Right ventricle myocardium superior (tissue), 1 donor: ENCODE data around the gene ANKS1B. TPM values are rescaled to one million over a fixed set of nuclear protein-coding genes. Genes with fewer than 3 reads are reported as not detected.

Source experiments
- ATAC-seq: fragments of 200-7000 bp; cut with Tn5 transposase; one replicate; pipeline ENCODE4 v1.9.1; 2020; ENCODE audit warnings: mild to moderate bottlenecking; ENCODE audit not compliant: poor library complexity
- DNase-seq: peaks from one replicate; pipeline ENCODE4 v3.0.0-alpha.2; 2020
- intact Hi-C: fragments of 100-400 bp; cut with DNase I; formaldehyde crosslinking; loops from one replicate; pipeline ENCODE4 v1.11.2; 2022
- total RNA-seq: library from RNA; stranded (reverse); fragmentation: NEBNext Ultra II Directional; extraction: Animal tissue kit (Norgen Biotek cat#: 25700); gene quantifications from one replicate; pipeline ENCODE4 v1.2.1, GENCODE V29; 2021
- donor health status: DM: no; HTN: yes; CAD: no; lungs with severe emphysema.

ANKS1B gene
- total RNA-seq, 1 donor from 2014 or later = 1.2 TPM

DNA sequence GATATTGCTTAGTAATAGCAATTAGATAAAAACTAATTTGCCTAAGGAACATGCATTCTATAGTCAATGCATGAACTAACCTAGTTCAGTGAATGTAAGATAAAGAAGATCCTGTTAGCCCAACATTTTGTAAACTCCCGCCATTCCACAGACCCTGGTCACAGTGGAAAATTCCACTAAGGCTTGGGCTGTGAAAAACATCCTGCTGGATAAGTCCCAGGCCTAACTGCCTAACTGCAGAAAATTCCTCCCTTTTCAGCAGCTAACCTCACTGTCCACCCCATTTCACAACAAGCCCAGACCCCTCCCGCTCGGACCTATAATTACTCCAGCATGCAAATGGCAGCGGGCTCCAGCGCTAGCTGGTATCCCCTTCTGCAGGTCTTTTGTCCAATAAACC lies 435.1 kb downstream of the ANKS1B start:
- intact Hi-C loops = no loop called here
- DNase-seq = no peak
- no peak for ATAC-seq

DNA sequence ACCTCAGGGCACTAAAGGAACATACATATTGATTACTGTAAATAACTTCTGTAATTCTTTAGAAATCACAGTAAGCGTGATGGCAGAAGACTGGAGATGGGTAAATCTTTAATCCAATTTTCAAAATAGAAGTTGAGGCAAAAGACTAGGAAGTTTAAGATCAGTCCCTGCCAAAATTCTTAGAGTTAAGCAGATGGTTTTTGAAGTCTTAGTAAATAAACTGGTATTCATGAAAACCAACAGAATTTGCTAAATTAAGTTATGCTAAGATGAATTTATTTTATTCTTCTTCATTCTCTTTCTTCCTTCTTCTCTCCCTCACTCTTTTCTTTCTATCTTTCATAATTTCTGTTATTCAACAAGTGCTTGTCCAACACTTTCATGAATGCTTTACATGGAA lies 435.5 kb downstream of the ANKS1B start:
- intact Hi-C loops = no loop called here
- DNase-seq (no peak), ATAC-seq (no peak)

DNA sequence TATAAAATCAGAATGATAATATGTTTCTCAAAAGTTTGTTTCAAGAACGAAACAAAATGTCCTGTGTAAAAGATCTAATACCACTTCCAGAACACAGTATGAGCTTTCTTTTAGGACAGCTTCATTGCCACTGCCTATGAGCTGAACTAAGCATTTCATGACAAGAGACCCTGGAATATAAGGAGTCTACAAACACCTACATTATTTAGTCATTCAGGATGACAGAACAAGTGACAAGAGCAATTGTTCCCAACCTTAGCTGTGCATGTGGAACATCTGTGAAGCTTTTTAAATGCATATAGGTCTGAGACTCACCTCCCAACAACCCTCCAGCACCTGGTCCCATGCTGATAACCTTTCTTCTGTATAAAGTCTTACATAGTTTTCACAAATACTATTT lies 440.3 kb downstream of the ANKS1B start:
- ATAC-seq = no peak
- intact Hi-C loops = no loop called here
- no peak for DNase-seq

DNA sequence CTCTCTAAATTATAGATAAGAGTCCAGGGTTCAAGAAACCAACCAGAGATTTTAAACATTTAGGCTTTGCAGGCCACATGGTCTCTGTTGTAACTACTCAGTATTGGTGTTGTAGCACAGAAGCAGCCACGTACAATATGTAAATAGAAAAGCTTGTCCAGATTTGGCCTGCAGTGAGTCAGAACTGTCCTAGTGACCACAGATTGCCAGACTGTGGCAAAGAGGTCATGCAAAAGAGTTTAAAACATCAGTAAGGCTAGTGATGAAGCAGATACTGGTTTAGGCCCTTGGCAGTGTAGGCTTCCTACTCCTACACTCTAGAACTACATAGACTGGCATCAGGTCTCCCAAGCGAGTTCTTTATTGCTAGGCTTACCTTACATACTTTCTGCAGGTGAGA lies 454.8 kb downstream of the ANKS1B start:
- DNase-seq (no peak), ATAC-seq (no peak)
- intact Hi-C loops = no loop called here

DNA sequence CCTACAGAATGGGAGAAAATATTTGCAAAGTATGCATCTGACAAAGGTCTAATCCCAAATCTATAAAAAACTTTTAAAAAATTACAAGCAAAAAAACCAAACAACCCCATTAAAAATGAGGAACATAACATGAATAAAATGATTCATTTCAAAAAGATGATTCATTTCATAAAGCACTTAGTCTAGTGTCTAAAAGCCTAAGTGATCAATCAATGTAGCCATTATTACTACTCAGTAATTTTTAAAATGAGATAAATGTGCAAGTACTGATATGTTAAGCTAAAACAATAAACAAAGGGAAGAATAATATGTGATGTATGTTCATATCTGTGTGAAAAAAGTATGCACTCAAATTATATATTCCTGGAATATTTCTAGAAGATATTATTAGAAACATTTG lies 456.3 kb downstream of the ANKS1B start:
- no peak for ATAC-seq
- intact Hi-C loops = no loop called here
- DNase-seq = no peak

DNA sequence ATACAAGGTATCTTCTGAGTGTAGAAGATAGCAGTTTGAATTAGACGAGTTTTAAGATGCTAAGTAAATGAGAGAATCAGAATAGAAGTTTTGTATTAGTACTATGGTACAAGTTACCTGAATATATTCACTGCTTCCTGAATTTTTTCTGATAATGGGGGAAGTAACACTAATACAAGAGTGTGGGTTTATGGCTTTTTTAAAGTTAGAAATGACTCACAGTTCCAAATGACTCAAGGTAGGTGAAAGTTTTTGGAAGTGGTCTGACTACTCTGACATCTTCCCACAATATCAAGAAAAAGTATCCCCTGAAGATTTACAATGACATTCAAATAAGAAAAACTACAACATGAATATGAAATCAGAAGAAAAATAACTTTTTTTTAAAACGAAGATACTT lies 460.9 kb downstream of the ANKS1B start:
- DNase-seq (no peak), ATAC-seq (no peak)
- intact Hi-C loops = no loop called here

DNA sequence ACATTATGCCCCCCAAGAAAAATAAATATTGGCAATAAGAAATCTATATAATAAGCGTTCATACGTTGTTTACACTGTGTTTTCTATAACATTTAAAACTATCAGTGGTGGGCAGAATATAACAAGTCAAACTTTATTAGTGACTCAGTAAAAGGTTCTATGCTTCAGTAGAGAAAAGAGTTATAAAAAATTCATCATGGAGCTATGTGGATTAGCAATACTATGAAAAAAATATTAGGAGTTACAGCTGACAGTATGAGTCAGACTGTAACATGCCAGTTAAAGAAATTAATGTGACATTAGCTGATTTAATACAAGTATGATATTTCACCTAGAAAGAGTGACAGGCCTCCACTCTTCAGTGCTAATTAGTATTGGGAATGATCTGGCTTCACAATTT lies 462.3 kb downstream of the ANKS1B start:
- DNase-seq = no peak
- intact Hi-C loops = no loop called here
- ATAC-seq = no peak

DNA sequence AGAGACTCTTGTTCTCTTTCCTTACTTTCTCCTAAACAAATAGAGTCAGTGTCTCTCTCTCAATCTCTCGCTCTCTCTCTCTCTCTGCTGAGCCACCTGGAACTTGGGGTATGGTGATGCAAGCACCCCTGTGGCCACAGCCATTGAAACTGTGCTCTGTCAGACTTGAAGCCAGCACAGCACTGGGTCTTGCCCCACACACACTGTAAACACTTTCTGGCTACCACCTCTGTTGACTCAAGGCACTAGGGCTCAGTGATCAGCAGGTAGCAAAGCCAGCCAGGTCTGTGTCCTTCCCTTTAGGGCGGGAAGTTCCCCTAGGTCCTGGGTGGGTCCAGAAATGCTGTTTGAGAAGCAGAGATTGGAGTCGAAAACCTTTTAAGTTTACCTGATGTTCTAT lies 463.1 kb downstream of the ANKS1B start:
- intact Hi-C loops = no loop called here
- no peak for ATAC-seq
- no peak for DNase-seq

DNA sequence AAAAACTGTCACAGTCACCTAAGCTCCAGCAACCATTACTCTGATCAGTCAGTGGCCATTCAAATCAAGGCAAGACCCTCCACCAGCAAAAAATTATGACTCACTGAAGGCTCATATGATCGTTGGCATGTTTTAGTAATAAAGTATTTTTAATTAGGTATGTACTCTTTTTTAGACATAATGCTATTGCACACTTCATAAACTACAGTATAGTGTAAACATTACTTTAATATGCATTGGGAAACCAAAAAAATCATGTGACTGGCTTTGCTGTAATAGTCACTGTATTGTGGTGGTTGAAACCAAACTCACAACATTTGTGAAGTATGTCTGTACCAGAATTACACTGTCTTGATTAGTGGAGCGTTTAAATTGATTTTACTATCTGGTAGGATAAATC lies 471.7 kb downstream of the ANKS1B start:
- intact Hi-C loops = no loop called here
- ATAC-seq (no peak), DNase-seq (no peak)

DNA sequence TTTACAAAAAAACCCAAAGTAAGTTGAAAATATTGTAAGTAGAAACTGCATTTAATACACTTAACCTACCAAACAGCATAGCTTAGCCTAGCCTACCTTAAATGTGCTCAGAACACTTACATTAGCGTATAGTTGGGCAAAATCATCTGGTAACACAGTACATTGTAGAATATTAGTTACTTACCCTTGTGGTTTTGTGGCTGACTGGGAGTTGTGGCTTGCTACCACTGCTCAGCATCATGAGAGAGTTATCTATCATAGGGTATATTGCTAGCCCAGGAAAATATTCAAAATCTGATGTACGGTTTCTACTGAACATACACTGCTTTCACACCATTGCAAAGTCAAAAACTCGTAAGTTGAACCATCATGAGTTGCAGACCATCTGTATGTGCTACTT lies 478.9 kb downstream of the ANKS1B start:
- DNase-seq (no peak), ATAC-seq (no peak)
- intact Hi-C loops = no loop called here

DNA sequence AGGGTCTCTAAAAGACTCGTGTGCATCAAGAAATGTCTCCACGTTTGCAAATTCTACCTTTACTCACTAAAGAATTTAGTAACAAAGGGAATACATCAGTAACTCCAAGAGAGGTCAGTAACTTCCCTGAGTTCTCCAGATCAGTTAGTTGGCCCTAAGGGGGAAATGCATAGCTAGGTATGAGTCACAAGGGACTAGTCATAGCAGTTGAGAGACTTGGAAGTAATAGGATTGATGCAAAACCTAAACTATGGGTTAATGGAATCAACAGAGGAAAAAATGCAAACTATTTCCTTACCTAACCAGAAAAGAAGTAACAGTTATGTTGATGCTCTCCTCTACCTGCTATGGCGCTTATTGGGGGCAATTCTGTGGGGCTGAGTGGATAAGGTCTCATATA lies 486.0 kb downstream of the ANKS1B start:
- no peak for ATAC-seq
- no peak for DNase-seq
- intact Hi-C loops = no loop called here

DNA sequence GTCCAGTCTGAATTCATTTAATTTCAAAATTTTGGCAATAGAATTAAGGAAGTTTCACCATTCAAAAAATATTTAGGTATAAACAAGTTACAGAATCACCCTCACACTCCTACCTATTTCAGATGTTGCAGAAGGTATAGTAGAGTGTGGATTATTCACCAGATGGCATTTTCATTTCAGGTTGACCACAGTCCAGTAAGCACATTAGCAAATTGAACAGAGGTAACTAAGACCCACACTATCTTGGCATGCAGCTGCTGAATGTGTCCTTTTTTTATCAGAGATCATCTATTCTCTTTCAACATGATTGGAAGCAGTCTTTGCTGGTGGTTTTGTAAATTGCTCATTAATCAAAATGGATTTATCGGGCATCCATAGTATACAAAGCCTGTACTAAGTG lies 488.9 kb downstream of the ANKS1B start:
- ATAC-seq = no peak

DNA sequence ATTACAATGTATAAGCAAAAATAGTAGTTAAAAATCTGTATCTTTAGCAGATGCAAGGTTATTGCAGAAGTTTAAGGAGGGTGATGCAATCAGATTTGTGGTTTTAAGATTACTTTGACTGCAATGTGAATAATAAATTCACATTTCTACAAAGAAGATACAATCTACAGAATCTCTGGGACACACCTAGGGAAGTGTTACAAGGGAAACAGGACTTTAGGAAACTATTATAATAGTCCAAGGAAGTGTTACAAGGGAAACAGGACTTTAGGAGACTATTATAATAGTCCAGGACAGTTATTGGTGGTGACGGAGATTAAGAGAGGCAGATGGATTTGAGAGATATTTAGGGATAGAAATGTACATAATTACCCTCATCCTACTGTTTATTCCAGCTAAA lies 491.5 kb downstream of the ANKS1B start:
- DNase-seq = no peak
- intact Hi-C loops = no loop called here
- no peak for ATAC-seq

More for the DNA sequence above, 488.9 kb downstream of the ANKS1B start:
- no peak for DNase-seq
- intact Hi-C loops = no loop called here

DNA sequence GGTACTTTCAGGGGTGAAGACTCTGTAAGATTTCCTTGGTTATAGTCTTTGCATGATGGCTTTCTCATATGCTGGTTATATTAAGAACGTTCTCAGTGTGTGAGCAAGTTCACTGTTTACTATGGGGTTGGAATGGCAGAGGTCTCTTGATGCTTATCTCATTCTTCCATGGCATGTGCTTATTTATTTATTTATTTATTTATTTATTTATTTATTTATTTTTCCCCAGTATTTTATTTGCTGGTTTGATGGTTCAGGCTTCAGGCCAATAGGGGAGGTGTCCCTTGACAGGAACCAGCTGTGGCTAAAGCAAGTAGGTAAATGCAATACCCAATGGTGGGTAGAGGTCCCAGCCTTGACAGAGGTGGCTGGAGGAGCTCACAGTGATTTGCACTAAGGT lies 498.5 kb downstream of the ANKS1B start:
- no peak for DNase-seq
- intact Hi-C loops = no loop called here
- ATAC-seq = no peak

DNA sequence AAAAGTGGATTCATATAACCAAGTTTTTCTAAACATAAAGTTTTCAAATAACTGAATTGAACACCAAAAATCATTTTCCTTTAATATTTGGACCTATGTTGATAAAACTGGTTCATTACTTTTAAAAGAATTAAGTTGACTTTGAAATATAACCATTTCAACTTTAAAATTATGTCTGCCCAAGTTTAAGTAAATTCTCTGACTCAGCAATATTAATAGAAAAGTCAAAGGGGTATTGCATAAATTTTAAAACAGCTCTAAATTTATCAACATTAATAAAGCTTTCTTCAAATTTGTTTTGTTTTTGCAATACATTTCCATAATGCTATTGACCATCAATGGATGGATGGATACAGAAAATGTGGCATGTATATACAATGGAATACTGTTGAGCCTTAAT lies 505.6 kb downstream of the ANKS1B start:
- intact Hi-C loops = no loop called here
- ATAC-seq (no peak), DNase-seq (no peak)

DNA sequence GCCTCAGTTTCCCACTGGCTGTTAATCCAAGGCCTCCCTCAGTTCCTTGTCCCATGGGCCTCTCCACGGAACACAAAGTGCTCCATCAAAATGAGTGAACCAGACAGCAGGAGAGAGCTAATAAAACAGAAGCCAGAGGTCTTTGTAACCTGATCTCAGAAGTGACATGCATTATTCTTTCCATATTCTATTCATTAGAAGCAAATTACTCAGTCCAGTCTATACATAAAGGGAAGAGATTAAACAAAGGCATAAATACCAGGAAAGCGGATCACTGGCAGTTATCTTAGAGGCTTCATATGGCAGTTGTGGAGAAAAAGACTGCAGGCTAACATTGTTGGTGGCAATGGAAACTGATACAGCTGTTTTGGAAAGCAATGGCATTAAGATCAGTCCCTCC lies 507.8 kb downstream of the ANKS1B start:
- intact Hi-C loops = no loop called here
- no peak for DNase-seq
- no peak for ATAC-seq

DNA sequence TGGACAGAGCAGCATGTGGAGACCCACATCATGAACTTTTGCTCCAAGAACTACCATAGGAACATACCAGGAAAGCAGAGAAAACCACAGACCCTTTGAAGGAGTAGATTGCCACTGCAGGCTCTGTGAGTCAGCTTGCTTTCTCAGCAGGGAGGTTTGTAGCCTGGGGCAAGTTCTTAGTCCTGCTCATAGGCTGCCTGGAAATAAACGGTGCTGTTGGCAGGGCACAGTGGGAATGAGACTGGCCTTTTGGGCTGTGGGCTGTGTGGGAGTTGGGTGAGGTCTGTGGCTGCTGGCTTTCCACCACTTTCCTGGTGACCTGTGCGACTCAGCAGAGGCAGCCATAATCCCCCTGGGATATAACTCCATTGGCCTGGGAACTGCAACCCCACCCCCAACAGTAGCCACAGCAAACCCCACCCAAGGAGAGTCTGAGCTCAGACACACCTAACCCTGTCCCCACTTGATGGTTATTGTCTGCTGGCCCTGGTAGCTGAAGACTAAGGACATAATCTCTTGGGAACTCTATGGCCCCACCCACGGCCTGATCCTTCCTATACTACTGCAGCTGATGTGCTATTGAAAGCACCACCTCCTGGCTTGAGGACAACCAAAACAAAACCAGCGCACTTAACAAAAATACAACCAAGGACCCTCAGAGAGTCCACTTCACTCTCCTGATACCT lies 529.2 kb downstream of the ANKS1B start:
- ATAC-seq (no peak), DNase-seq (no peak)
- intact Hi-C loops = no loop called here

DNA sequence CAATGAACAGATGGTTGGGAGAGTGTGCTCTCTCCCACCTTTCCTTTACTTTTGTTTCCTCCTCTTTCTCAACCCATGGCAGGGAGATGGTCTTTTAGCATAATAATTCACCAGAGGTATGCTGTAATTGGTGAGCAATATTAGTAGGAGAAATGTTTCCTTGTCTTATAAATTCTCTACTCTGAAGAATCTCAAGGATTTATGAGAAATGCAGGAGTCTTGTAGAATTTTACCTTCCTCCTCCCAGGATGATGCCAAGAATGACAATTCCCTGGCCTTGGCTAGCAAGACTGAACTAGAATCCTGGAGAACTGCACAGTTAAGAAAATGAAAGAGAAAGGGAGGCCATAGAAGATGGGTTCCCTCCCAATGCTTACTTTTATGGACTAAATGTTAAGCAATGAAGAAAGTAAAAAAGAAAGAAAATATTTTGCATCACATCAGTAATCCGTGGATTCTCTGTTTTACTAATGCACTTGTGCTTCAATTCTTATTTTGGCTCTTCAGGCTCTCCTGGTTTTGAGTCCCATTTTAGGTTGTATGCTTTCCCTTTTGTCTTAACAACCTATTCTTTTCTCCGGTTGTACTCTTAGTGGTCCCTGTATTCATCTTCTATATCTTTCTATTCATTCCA lies 530.1 kb downstream of the ANKS1B start:
- ATAC-seq (no peak), DNase-seq (no peak)
- intact Hi-C loops = no loop called here

DNA sequence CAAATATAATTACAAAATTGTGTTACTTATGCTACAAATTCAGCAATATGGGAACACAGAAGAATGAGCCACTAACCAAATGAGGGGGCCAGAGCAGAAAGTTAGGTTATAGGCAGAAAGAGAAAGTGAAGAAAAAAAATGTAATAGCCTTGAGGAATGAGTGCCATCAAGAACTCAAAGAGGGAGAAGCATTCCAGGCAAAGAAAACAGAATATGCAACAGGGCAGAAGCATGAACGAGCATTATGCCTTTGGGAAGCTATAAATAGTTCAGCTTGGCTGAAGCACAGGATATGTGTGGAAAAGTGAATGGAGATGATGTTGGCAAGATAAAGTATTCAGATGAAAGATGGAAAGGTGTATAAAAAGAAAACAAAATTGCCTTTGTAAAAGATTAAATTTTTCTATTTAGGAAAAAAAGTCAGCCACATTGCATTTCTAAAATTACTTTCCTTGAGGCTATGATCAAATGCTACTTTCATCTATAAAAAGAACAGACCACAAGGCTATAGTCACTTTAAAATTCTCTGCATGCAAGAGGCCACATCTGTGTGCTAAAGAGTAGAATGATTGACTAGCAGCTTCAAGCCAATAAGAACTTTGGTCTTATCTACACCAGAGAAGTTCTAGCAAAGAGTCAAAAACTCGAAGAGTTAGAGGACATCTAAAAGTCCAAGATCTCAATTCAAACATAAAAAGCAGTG lies 530.7 kb downstream of the ANKS1B start:
- ATAC-seq (no peak), DNase-seq (no peak)
- intact Hi-C loops = no loop called here

DNA sequence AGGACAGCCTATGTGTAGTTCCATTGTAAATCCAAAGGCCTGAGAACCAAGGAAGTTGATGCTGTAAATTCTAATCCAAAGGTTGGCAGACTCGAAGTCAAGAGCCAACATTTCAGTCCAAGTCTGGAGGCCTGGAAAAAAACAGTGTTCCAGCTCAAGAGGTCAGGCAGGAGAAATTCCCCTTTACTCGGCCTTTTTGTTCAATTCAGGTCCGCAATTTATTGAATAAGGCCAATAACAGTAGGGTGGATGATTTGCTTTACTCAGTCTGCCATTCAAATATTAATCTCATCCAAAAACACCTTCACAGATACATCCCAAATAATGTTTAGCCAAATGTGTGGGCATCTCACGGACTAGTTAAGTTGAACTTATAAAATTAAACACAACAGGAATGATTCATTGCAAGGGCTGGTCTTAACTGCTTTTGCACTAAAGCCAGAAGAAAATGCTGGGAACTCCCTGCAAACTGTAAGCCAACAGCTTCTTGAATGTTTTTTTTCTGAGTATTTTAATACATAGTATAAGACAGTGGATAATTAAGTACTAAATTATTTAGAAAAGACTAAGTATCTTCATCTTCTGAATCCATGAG lies 534.6 kb downstream of the ANKS1B start:
- intact Hi-C loops = no loop called here
- no peak for DNase-seq
- ATAC-seq = no peak
